Measurements from ENCODE around the gene VPS37B. TPM values are rescaled to one million over a fixed set of nuclear protein-coding genes. Genes with fewer than 3 reads are reported as not detected.

VPS37B gene
- total RNA-seq, 1 experiment from 2014 or later = 12.3 TPM

- H3K14ac ChIP-seq (ENCODE audit: insufficient read depth, low read length) = no peak overlapping the region
- TF ChIP-seq CTCF (conservative IDR thresholded peaks at IDR 0.05) = no peak
- H3K4me1 ChIP-seq (ENCODE audit: insufficient read depth, low read length) = no peaks in the 10 kb centered on the region
- H3K9me3 ChIP-seq (ENCODE audit: control insufficient read depth, low read depth, low read length) = no peaks in the 10 kb centered on the region
- no peak overlapping the region for H2BK120ac ChIP-seq (ENCODE audit: low read depth, low read length, poor library complexity, severe bottlenecking)
- H4K91ac ChIP-seq (ENCODE audit: insufficient read length, low read depth, low read length) = no peak overlapping the region
- no peak overlapping the region for H3K27ac ChIP-seq (ENCODE audit: insufficient read length, low read depth, low read length)
- no peak overlapping the region for H4K5ac ChIP-seq (ENCODE audit: insufficient read length, low read depth, low read length)
- no peak overlapping the region for H2BK5ac ChIP-seq (ENCODE audit: insufficient read length, low read length)
- no peak overlapping the region for H3K18ac ChIP-seq (ENCODE audit: insufficient read length, low read depth, low read length)
- no peak overlapping the region for H2AFZ ChIP-seq (ENCODE audit: low read length)
- no peak overlapping the region for H3K23ac ChIP-seq (ENCODE audit: insufficient read length, low read depth, low read length)
- no peak overlapping the region for H2BK12ac ChIP-seq (ENCODE audit: insufficient read length, low read depth, low read length)
- H3K36me3 Mint-ChIP-seq (ENCODE audit: insufficient read depth in 1 of 3, low read depth in 3 of 3) = no peaks in the 10 kb centered on the region
- no peak overlapping the region for H4K8ac ChIP-seq (replicated peaks; ENCODE audit: insufficient read length, low read depth, low read length)
- H3K79me2 ChIP-seq (ENCODE audit: insufficient read depth, low read length) = no peaks in the 10 kb centered on the region
- H3K4me1 Mint-ChIP-seq = peaks cover 0 to 4% of the 10 kb centered on the region in 2 experiments; a peak in 2 of 4 replicates
- no peaks in the 10 kb centered on the region for H4K20me1 ChIP-seq (ENCODE audit: control insufficient read depth, insufficient read depth, insufficient read length)
- no peak overlapping the region for H3K56ac ChIP-seq (ENCODE audit: insufficient read length, low read depth, low read length)
- no peak overlapping the region for H3K27ac Mint-ChIP-seq
- no peak overlapping the region for H3K4me3 Mint-ChIP-seq
- no peaks in the 10 kb centered on the region for H3K79me1 ChIP-seq (ENCODE audit: insufficient read depth, low read depth, low read length, poor library complexity, severe bottlenecking)
- H2BK15ac ChIP-seq (ENCODE audit: low read depth, low read length) = no peak overlapping the region
- H3K23me2 ChIP-seq (ENCODE audit: insufficient read length, low read depth, low read length, poor library complexity, severe bottlenecking) = no peaks in the 10 kb centered on the region
- no CpG with 5 or more reads among the region's 3 CpGs for WGBS (ENCODE audit: extremely low coverage, insufficient read length, low lambda C conversion rate)
- H3K9ac ChIP-seq (ENCODE audit: extremely low read depth, insufficient read length, low read length) = no peak overlapping the region
- H3K27me3 Mint-ChIP-seq (ENCODE audit: low read depth) = peaks cover 15% of the 10 kb centered on the region
- DNase-seq = no peak
- H2AK5ac ChIP-seq (ENCODE audit: insufficient read length, low read length) = no peak overlapping the region
- no peak overlapping the region for H2BK20ac ChIP-seq (ENCODE audit: low read depth, low read length, poor library complexity, severe bottlenecking)
- no peak overlapping the region for H3T11ph ChIP-seq (ENCODE audit: low read length)
- no peak overlapping the region for H3K4me2 ChIP-seq (ENCODE audit: insufficient read depth, insufficient read length, low read length)
- no peak overlapping the region for H3K4ac ChIP-seq (ENCODE audit: low read depth, low read length)
- no peaks in the 10 kb centered on the region for H3K9me3 Mint-ChIP-seq
- H3K27me3 ChIP-seq (ENCODE audit: insufficient read depth, low read length) = no peaks in the 10 kb centered on the region
Observed at GRCh38 chr12:122937622-122938091, 41.7 kb upstream of the VPS37B start.
